ENCODE results near the gene ATXN2.

ATXN2 gene

GRCh38 chr12:111589601-111590000 lies 9.5 kb downstream of the ATXN2 start:
- no peak overlapping the region for H4K91ac ChIP-seq (ENCODE audit: low read depth, low read length, poor library complexity)
- H2AK5ac ChIP-seq (ENCODE audit: low read depth, low read length): no peak overlapping the region
- WGBS, 2 donors (ENCODE audit: extremely low coverage in 2 of 2, insufficient read length in 2 of 2, insufficient replicate concordance in 1 of 2): no CpG with 5 or more reads among the region's 9 CpGs
- H3K4me3 ChIP-seq (ENCODE audit: low read length in 2 of 2): no peak overlapping the region
- no peak overlapping the region for H2BK120ac ChIP-seq (ENCODE audit: low read depth, low read length)
- H3K9me3 ChIP-seq (replicated peaks in 1 of 2; ENCODE audit: control insufficient read depth in 2 of 2, insufficient read depth in 1 of 2, low read depth in 1 of 2, low read length in 2 of 2): no peaks in the 10 kb centered on the region
- H3K9ac ChIP-seq (ENCODE audit: low read depth, low read length, poor library complexity): no peak overlapping the region
- peaks cover 0 to 7% of the 10 kb centered on the region in 2 donors for H3K36me3 ChIP-seq (replicated peaks in 1 of 2; ENCODE audit: control insufficient read depth in 2 of 2, insufficient read depth in 2 of 2, low read length in 2 of 2)
- H4K8ac ChIP-seq (ENCODE audit: low read depth, low read length): no peak overlapping the region
- no peak overlapping the region for H2AFZ ChIP-seq (ENCODE audit: low read length)
- H3K23ac ChIP-seq (ENCODE audit: low read depth, low read length, poor library complexity): no peak overlapping the region
- no peak overlapping the region for H3K27ac ChIP-seq (replicated peaks; ENCODE audit: low read length)
- H3K79me1 ChIP-seq (ENCODE audit: low read depth, low read length): peaks cover 5% of the 10 kb centered on the region
- no peak overlapping the region for H3K4ac ChIP-seq (ENCODE audit: low read length)
- H3K27me3 ChIP-seq (ENCODE audit: control insufficient read depth in 3 of 3, insufficient read depth in 3 of 3, low read depth in 1 of 3, low read length in 3 of 3): no peaks in the 10 kb centered on the region
- no peak overlapping the region for H2BK12ac ChIP-seq (ENCODE audit: low read length)
- no peak overlapping the region for H2BK15ac ChIP-seq (ENCODE audit: low read length)
- no peak overlapping the region for H2BK5ac ChIP-seq (ENCODE audit: low read length)
- no peak overlapping the region for H3K4me2 ChIP-seq (ENCODE audit: insufficient read depth, low read length, poor library complexity, severe bottlenecking)
- no peak overlapping the region for H3K14ac ChIP-seq (ENCODE audit: low read length)
- no peak overlapping the region for H3K18ac ChIP-seq (ENCODE audit: low read length)
- no peak for DNase-seq (ENCODE audit: low spot score)
- no peaks in the 10 kb centered on the region for H3K4me1 ChIP-seq (ENCODE audit: control insufficient read depth in 2 of 2, insufficient read depth in 1 of 2, low read depth in 1 of 2, low read length in 2 of 2)

- Histone ChIP-seq H4K91ac (ENCODE audit: low read depth, low read length, poor library complexity) (no peak overlapping the region), H2BK15ac (ENCODE audit: low read length) (no peak overlapping the region), H3K79me1 (ENCODE audit: low read depth, low read length) (peaks cover 5% of the 10 kb centered on the region), H3K4ac (ENCODE audit: low read length) (no peak overlapping the region), H3K14ac (ENCODE audit: low read length) (no peak overlapping the region), H3K9me3 (replicated peaks in 1 of 2; ENCODE audit: control insufficient read depth in 2 of 2, insufficient read depth in 1 of 2, low read depth in 1 of 2, low read length in 2 of 2) (no peaks in the 10 kb centered on the region), H2BK120ac (ENCODE audit: low read depth, low read length) (no peak overlapping the region), H4K8ac (ENCODE audit: low read depth, low read length) (no peak overlapping the region), H3K4me1 (ENCODE audit: control insufficient read depth in 2 of 2, insufficient read depth in 1 of 2, low read depth in 1 of 2, low read length in 2 of 2) (no peaks in the 10 kb centered on the region), H3K4me3 (ENCODE audit: low read length in 2 of 2) (no peak overlapping the region), H3K4me2 (ENCODE audit: insufficient read depth, low read length, poor library complexity, severe bottlenecking) (no peak overlapping the region), H3K27me3 (ENCODE audit: control insufficient read depth in 3 of 3, insufficient read depth in 3 of 3, low read depth in 1 of 3, low read length in 3 of 3) (no peaks in the 10 kb centered on the region), H3K36me3 (replicated peaks in 1 of 2; ENCODE audit: control insufficient read depth in 2 of 2, insufficient read depth in 2 of 2, low read length in 2 of 2) (peaks cover 0 to 7% of the 10 kb centered on the region in 2 donors), H2AFZ (ENCODE audit: low read length) (no peak overlapping the region), H3K23ac (ENCODE audit: low read depth, low read length, poor library complexity) (no peak overlapping the region), H3K27ac (replicated peaks; ENCODE audit: low read length) (no peak overlapping the region), H2BK12ac (ENCODE audit: low read length) (no peak overlapping the region), H2BK5ac (ENCODE audit: low read length) (no peak overlapping the region), H2AK5ac (ENCODE audit: low read depth, low read length) (no peak overlapping the region), H3K18ac (ENCODE audit: low read length) (no peak overlapping the region), H3K9ac (ENCODE audit: low read depth, low read length, poor library complexity) (no peak overlapping the region)
- no peak for DNase-seq (ENCODE audit: low spot score)
- no CpG with 5 or more reads among the region's 3 CpGs for WGBS, 2 donors (ENCODE audit: extremely low coverage in 2 of 2, insufficient read length in 2 of 2, insufficient replicate concordance in 1 of 2)
These were observed 11.1 kb downstream of the ATXN2 start for GRCh38 chr12:111588010-111588409.

DNA sequence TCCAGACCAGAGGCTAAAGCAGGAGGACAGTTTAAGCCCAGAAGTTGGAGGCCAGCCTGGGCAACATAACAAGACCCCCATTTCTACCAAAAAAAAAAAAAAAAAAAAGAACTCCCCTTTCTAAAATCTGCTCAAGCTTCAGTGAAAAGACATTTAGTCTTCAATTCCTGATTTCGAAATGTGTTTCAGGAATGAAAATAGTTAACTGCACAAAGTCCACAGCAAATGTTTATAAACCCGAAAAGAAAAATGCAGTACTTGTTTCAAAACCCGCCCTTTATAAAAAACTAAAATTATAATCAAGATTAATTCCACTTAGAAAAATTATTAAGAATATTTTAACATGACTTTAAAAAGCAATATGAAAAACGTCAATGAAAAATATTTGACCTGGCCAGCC lies 12.1 kb downstream of the ATXN2 start:
- Histone ChIP-seq H3K79me1 (ENCODE audit: low read depth, low read length) (peaks cover 3% of the 10 kb centered on the region), H3K4me2 (ENCODE audit: insufficient read depth, low read length, poor library complexity, severe bottlenecking) (no peak overlapping the region), H3K4me3 (ENCODE audit: low read length in 2 of 2) (no peak overlapping the region), H3K4me1 (ENCODE audit: control insufficient read depth in 2 of 2, insufficient read depth in 1 of 2, low read depth in 1 of 2, low read length in 2 of 2) (no peaks in the 10 kb centered on the region), H3K36me3 (replicated peaks in 1 of 2; ENCODE audit: control insufficient read depth in 2 of 2, insufficient read depth in 2 of 2, low read length in 2 of 2) (peaks cover 0 to 7% of the 10 kb centered on the region in 2 donors), H2BK120ac (ENCODE audit: low read depth, low read length) (no peak overlapping the region), H4K91ac (ENCODE audit: low read depth, low read length, poor library complexity) (no peak overlapping the region), H4K8ac (ENCODE audit: low read depth, low read length) (no peak overlapping the region), H3K23ac (ENCODE audit: low read depth, low read length, poor library complexity) (no peak overlapping the region), H3K9ac (ENCODE audit: low read depth, low read length, poor library complexity) (no peak overlapping the region), H3K27me3 (ENCODE audit: control insufficient read depth in 3 of 3, insufficient read depth in 3 of 3, low read depth in 1 of 3, low read length in 3 of 3) (no peaks in the 10 kb centered on the region), H3K4ac (ENCODE audit: low read length) (no peak overlapping the region), H3K27ac (replicated peaks; ENCODE audit: low read length) (no peak overlapping the region), H3K9me3 (replicated peaks in 1 of 2; ENCODE audit: control insufficient read depth in 2 of 2, insufficient read depth in 1 of 2, low read depth in 1 of 2, low read length in 2 of 2) (no peaks in the 10 kb centered on the region), H3K18ac (ENCODE audit: low read length) (no peak overlapping the region), H2BK12ac (ENCODE audit: low read length) (no peak overlapping the region), H2AK5ac (ENCODE audit: low read depth, low read length) (no peak overlapping the region), H2BK5ac (ENCODE audit: low read length) (no peak overlapping the region), H2BK15ac (ENCODE audit: low read length) (no peak overlapping the region), H3K14ac (ENCODE audit: low read length) (no peak overlapping the region), H2AFZ (ENCODE audit: low read length) (no peak overlapping the region)
- no peak for DNase-seq (ENCODE audit: low spot score)
- WGBS, 2 donors (ENCODE audit: extremely low coverage in 2 of 2, insufficient read length in 2 of 2, insufficient replicate concordance in 1 of 2): no CpG with 5 or more reads among the region's 4 CpGs

DNA sequence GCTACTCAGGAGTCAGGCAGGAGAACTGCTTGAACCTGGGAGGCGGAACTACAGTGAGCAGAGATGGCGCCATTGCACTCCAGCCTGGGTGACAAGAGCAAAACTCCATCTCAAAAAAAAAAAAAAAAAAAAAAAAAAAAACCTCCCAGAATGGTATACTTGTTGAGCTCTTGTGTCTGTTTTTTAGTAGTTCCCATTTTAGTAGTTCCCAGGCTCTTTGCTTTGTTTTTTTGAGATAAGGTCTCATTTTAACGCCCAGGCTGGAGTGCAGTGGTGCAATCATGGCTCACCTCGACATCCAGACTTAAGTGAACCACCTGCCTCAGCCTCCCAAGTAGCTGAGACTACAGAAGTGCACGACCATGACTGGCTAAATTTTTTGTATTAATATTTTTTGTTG lies 13.4 kb downstream of the ATXN2 start:
- no peaks in the 10 kb centered on the region for H3K27me3 ChIP-seq (ENCODE audit: control insufficient read depth in 3 of 3, insufficient read depth in 3 of 3, low read depth in 1 of 3, low read length in 3 of 3)
- DNase-seq (ENCODE audit: low spot score): no peak
- H3K79me1 ChIP-seq (ENCODE audit: low read depth, low read length): peaks cover 9% of the 10 kb centered on the region
- H3K36me3 ChIP-seq (replicated peaks in 1 of 2; ENCODE audit: control insufficient read depth in 2 of 2, insufficient read depth in 2 of 2, low read length in 2 of 2): peaks cover 0 to 7% of the 10 kb centered on the region in 2 donors
- no peak overlapping the region for H2BK120ac ChIP-seq (ENCODE audit: low read depth, low read length)
- H3K27ac ChIP-seq (replicated peaks; ENCODE audit: low read length): no peak overlapping the region
- no peak overlapping the region for H2AFZ ChIP-seq (ENCODE audit: low read length)
- no peaks in the 10 kb centered on the region for H3K4me1 ChIP-seq (ENCODE audit: control insufficient read depth in 2 of 2, insufficient read depth in 1 of 2, low read depth in 1 of 2, low read length in 2 of 2)
- no peak overlapping the region for H4K91ac ChIP-seq (ENCODE audit: low read depth, low read length, poor library complexity)
- H3K9ac ChIP-seq (ENCODE audit: low read depth, low read length, poor library complexity): no peak overlapping the region
- H3K18ac ChIP-seq (ENCODE audit: low read length): no peak overlapping the region
- H2BK5ac ChIP-seq (ENCODE audit: low read length): no peak overlapping the region
- H3K4me2 ChIP-seq (ENCODE audit: insufficient read depth, low read length, poor library complexity, severe bottlenecking): no peak overlapping the region
- H2BK15ac ChIP-seq (ENCODE audit: low read length): no peak overlapping the region
- H3K4ac ChIP-seq (ENCODE audit: low read length): no peak overlapping the region
- no peak overlapping the region for H3K14ac ChIP-seq (ENCODE audit: low read length)
- no peak overlapping the region for H2BK12ac ChIP-seq (ENCODE audit: low read length)
- no peak overlapping the region for H4K8ac ChIP-seq (ENCODE audit: low read depth, low read length)
- H3K4me3 ChIP-seq (ENCODE audit: low read length in 2 of 2): no peak overlapping the region
- WGBS, 2 donors (ENCODE audit: extremely low coverage in 2 of 2, insufficient read length in 2 of 2, insufficient replicate concordance in 1 of 2): no CpG with 5 or more reads among the region's 5 CpGs
- no peaks in the 10 kb centered on the region for H3K9me3 ChIP-seq (replicated peaks in 1 of 2; ENCODE audit: control insufficient read depth in 2 of 2, insufficient read depth in 1 of 2, low read depth in 1 of 2, low read length in 2 of 2)
- no peak overlapping the region for H2AK5ac ChIP-seq (ENCODE audit: low read depth, low read length)
- H3K23ac ChIP-seq (ENCODE audit: low read depth, low read length, poor library complexity): no peak overlapping the region
